ENCODE results near the gene NR1H3.
"Not testable (repeated sequence)": the region's sequence is repeated elsewhere in the genome, so short reads cannot be mapped to it uniquely, and the experiment has no call there.

The NR1H3 gene

GRCh38 chr11:47257517-47258316 is at the start of gene NR1H3:
Gene NR1H3, plus strand, starts transcription at chr11:47257996. Its CDS starts 1,221 bp downstream, at chr11:47259217.
- no peak for DNase-seq

GRCh38 chr11:47208008-47208552 is 49.7 kb upstream of the NR1H3 start:
- DNase-seq: not testable (repeated sequence)

GRCh38 chr11:47208628-47209027 is 49.2 kb upstream of the NR1H3 start:
- DNase-seq: no peak

- DNase-seq: no peak
Observed at GRCh38 chr11:47212938-47213337, 44.9 kb upstream of the NR1H3 start.

GRCh38 chr11:47213950-47214565 is 43.7 kb upstream of the NR1H3 start:
- DNase-seq: peak; percentile 89

GRCh38 chr11:47215366-47215910 is 42.4 kb upstream of the NR1H3 start:
- no peak for DNase-seq

- peak; percentile 88 for DNase-seq
Observed at GRCh38 chr11:47216121-47216798, 41.5 kb upstream of the NR1H3 start.

GRCh38 chr11:47220401-47220821 is 37.4 kb upstream of the NR1H3 start:
- DNase-seq: no peak

GRCh38 chr11:47222696-47223095 is 35.1 kb upstream of the NR1H3 start:
- no peak for DNase-seq

GRCh38 chr11:47225552-47226400 is 32.0 kb upstream of the NR1H3 start:
- no peak for DNase-seq

- DNase-seq: no peak
Observed at GRCh38 chr11:47229161-47229560, 28.6 kb upstream of the NR1H3 start.

- DNase-seq: no peak
Observed at GRCh38 chr11:47233051-47233450, 24.7 kb upstream of the NR1H3 start.

- DNase-seq: no peak
Observed at GRCh38 chr11:47233989-47234668, 23.7 kb upstream of the NR1H3 start.

GRCh38 chr11:47234669-47235100 is 23.1 kb upstream of the NR1H3 start:
- DNase-seq: peak; percentile 68

- DNase-seq: no peak
Observed at GRCh38 chr11:47235163-47235562, 22.6 kb upstream of the NR1H3 start.

- DNase-seq: no peak
Observed at GRCh38 chr11:47236482-47236881, 21.3 kb upstream of the NR1H3 start.

- DNase-seq: no peak
Observed at GRCh38 chr11:47239852-47240251, 17.9 kb upstream of the NR1H3 start.

- no peak for DNase-seq
Observed at GRCh38 chr11:47241841-47242301, 15.9 kb upstream of the NR1H3 start.

GRCh38 chr11:47242596-47243192 is 15.1 kb upstream of the NR1H3 start:
- no peak for DNase-seq

- no peak for DNase-seq
Observed at GRCh38 chr11:47243454-47243853, 14.3 kb upstream of the NR1H3 start.

Data from activated CD8-positive, alpha-beta memory T cell treated with anti-CD3 and anti-CD28 coated beads for 24 hours (primary cell).